ENCODE data around the gene POC1A. TPM values are rescaled to one million over a fixed set of nuclear protein-coding genes. Genes with fewer than 3 reads are reported as not detected.

Gene POC1A
- total RNA-seq, 1 experiment from 2014 or later: 29.0 TPM

GRCh38 chr3:52144034-52144795 is 10.0 kb downstream of the POC1A start:
- Histone ChIP-seq H2AK5ac (ENCODE audit: insufficient read length, low read length) (no peak overlapping the region), H2BK5ac (ENCODE audit: insufficient read length, low read length) (no peak overlapping the region), H4K5ac (ENCODE audit: insufficient read length, low read depth, low read length) (no peak overlapping the region), H2BK12ac (ENCODE audit: insufficient read length, low read depth, low read length) (no peak overlapping the region), H3T11ph (ENCODE audit: low read length) (no peak overlapping the region), H3K9ac (ENCODE audit: extremely low read depth, insufficient read length, low read length) (no peak overlapping the region), H3K4me1 (ENCODE audit: insufficient read depth, low read length) (no peaks in the 10 kb centered on the region), H3K18ac (ENCODE audit: insufficient read length, low read depth, low read length) (no peak overlapping the region), H4K20me1 (ENCODE audit: control insufficient read depth, insufficient read depth, insufficient read length) (peaks cover 7% of the 10 kb centered on the region), H4K91ac (ENCODE audit: insufficient read length, low read depth, low read length) (no peak overlapping the region), H3K79me2 (ENCODE audit: insufficient read depth, low read length) (no peaks in the 10 kb centered on the region), H3K23me2 (ENCODE audit: insufficient read length, low read depth, low read length, poor library complexity, severe bottlenecking) (no peaks in the 10 kb centered on the region), H3K4ac (ENCODE audit: low read depth, low read length) (no peak overlapping the region), H2BK20ac (ENCODE audit: low read depth, low read length, poor library complexity, severe bottlenecking) (no peak overlapping the region), H2AFZ (ENCODE audit: low read length) (no peak overlapping the region), H3K56ac (ENCODE audit: insufficient read length, low read depth, low read length) (no peak overlapping the region), H3K4me2 (ENCODE audit: insufficient read depth, insufficient read length, low read length) (no peak overlapping the region), H2BK15ac (ENCODE audit: low read depth, low read length) (no peak overlapping the region), H3K9me3 (ENCODE audit: control insufficient read depth, low read depth, low read length) (no peaks in the 10 kb centered on the region), H3K79me1 (ENCODE audit: insufficient read depth, low read depth, low read length, poor library complexity, severe bottlenecking) (no peaks in the 10 kb centered on the region), H3K23ac (ENCODE audit: insufficient read length, low read depth, low read length) (no peak overlapping the region), H3K14ac (ENCODE audit: insufficient read depth, low read length) (no peak overlapping the region), H2BK120ac (ENCODE audit: low read depth, low read length, poor library complexity, severe bottlenecking) (no peak overlapping the region), H4K8ac (replicated peaks; ENCODE audit: insufficient read length, low read depth, low read length) (no peak overlapping the region), H3K27ac (ENCODE audit: insufficient read length, low read depth, low read length) (no peak overlapping the region), H3K27me3 (ENCODE audit: insufficient read depth, low read length) (no peaks in the 10 kb centered on the region)
- peak; percentile 97 for TF ChIP-seq CTCF (conservative IDR thresholded peaks at IDR 0.05)
- Mint-ChIP-seq H3K4me1 (peaks cover 3 to 4% of the 10 kb centered on the region in 2 experiments), H3K4me3 (peak overlapping the region in 1 of 2 experiments; percentile 17; a peak in 2 of 5 replicates), H3K36me3 (ENCODE audit: insufficient read depth in 1 of 3, low read depth in 3 of 3) (peaks cover 28 to 77% (median 71%) of the 10 kb centered on the region in 3 experiments), H3K9me3 (no peaks in the 10 kb centered on the region), H3K27me3 (ENCODE audit: low read depth) (no peaks in the 10 kb centered on the region), H3K27ac (no peak overlapping the region; a peak in 1 of 7 replicates)
- WGBS (ENCODE audit: extremely low coverage, insufficient read length, low lambda C conversion rate): no CpG with 5 or more reads among the region's 3 CpGs
- DNase-seq: peak; percentile 82

Measured in H9 (cell line).